22Rv1 (cell line): ENCODE results near the gene COL1A1.

Experiments used
- CTCF ChIP-seq: fragments of 450-650 bp; IDR thresholded peaks from 2 replicates; pipeline ENCODE4 v1.5.1; 2017; ENCODE audit warnings: mild to moderate bottlenecking
- ZFX ChIP-seq: fragments of 450-650 bp; IDR thresholded peaks from 2 replicates; pipeline ENCODE4 v1.6.1; 2017; ENCODE audit warnings: antibody characterized with exemption, borderline replicate concordance

GRCh38 chr17:50225701-50226240 lies 24.3 kb upstream of the COL1A1 start:
- TF ChIP-seq CTCF (no peak), ZFX (no peak)
